ENCODE measurements around the gene UPK3BL2.
"Not testable (repeated sequence)": the region's sequence is repeated elsewhere in the genome, so short reads cannot be mapped to it uniquely, and the experiment has no call there.

The UPK3BL2 gene

DNA sequence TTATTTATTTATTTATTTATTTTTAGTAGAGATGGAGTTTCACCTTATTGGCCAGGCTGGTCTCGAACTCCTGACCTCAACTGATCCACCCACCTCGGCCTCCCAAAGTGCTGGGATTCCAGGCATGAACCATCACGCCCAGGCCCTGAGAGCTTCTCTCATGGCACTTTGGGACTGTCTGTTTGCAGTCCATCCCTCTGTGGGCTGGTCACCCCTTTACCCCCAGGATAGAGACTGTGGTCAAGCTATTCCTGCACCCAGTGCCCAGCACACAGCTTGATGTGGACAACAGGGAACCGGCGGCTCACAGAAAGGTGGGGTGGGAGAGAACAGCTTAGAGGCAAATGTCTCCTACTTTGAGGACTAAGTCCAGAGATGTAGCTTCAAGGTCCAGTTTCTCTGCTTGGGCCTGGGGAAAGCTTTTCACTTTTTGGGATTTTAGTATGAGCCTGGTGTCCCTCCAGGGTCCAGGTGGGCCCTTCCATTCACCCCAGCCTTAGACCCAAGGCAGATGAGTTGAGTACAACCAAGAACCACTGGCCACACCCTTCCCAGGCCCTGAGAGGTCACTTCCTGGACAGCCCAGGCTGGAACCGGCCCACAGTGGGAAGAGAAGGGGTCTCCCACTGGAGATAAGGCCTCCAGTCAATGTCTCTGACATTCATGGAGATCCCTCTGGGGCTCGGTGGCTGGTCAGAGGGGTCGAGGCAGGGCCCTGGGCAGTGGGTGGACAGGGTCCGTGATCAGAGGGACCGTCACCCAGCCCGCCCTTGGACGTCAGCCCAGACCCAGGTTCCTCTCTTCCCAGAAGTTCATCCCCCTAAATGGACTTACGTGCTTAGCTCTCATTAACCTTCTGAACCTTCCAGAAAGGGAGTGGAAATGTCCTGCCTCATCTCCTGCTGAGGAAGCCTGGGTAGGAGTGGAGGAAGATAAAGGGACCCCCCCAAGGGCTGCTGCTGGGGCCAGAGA is 15.4 kb downstream of the UPK3BL2 start:
- not testable (repeated sequence) for DNase-seq

DNA sequence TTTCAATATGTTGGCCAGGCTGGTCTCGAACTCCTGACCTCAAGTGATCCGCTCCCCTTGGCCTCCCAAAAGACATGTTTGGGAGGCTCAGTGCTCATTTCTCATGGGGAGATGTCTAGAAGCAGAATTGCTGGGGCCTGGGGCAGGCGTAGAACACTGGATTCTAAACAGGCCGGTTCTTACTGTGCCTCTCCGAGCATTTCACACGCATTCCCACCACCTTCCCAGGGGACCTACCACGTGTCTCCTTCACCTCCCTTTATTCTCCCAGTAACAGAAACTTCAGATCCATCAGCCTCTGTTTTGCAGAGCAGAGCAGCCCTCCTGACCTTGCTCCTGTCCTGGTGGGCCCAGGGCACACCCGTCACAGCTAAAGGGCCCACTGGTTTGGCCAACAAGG is 16.3 kb downstream of the UPK3BL2 start:
- DNase-seq: not testable (repeated sequence)

- DNase-seq: not testable (repeated sequence)
Observed at GRCh38 chr7:102524803-102525202, 18.7 kb downstream of the UPK3BL2 start.

GRCh38 chr7:102520797-102521196 is 22.7 kb downstream of the UPK3BL2 start:
- not testable (repeated sequence) for DNase-seq

- peak; percentile 15 for DNase-seq
Observed at GRCh38 chr7:102517550-102518147, 25.8 kb downstream of the UPK3BL2 start, which contains the start of gene RASA4B. Gene RASA4B (minus strand): TSS chr7:102517777. CDS start chr7:102517710, 67 bp downstream.

DNA sequence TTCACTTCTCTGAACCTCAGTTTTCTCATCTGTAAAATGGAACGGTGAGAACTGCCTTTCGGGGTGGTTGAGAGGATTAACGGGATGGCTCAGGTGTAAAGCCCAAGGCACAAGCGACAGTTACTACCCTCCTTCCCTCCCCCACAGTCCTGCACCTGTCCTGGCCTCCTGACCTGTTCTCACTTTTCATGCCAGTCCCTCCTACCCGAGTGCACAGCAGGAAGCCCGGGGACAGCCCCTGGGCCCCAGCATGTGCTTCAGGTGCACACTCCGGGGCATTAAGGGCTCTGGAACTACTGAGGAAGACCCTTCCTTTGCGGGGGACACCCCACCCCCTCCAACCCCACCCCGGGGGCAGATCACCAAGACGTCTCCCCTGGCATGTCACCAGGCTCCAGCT is 26.5 kb downstream of the UPK3BL2 start:
- not testable (repeated sequence) for DNase-seq

DNA sequence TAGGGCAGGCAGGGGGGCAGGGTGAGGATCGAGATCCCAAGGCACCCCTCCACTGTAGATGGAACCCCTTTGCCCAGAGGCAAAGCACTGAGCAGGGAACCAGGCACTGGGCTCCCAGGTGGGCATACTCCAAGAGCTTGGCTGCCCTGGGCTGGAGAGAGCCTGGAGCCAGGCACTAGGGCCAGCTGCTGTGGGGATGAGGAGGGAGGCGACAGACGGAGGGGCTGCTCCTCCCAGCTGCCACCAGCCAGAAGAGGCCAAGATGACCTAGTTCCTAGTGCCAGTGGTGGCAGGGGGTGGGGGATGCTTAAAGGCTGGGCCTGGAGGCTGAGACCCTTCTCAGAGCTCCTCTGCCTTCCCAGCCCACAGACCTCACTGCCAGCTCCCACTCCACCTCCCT is 27.6 kb downstream of the UPK3BL2 start:
- not testable (repeated sequence) for DNase-seq

GRCh38 chr7:102514881-102515721 is 28.4 kb downstream of the UPK3BL2 start:
- DNase-seq: not testable (repeated sequence)

DNA sequence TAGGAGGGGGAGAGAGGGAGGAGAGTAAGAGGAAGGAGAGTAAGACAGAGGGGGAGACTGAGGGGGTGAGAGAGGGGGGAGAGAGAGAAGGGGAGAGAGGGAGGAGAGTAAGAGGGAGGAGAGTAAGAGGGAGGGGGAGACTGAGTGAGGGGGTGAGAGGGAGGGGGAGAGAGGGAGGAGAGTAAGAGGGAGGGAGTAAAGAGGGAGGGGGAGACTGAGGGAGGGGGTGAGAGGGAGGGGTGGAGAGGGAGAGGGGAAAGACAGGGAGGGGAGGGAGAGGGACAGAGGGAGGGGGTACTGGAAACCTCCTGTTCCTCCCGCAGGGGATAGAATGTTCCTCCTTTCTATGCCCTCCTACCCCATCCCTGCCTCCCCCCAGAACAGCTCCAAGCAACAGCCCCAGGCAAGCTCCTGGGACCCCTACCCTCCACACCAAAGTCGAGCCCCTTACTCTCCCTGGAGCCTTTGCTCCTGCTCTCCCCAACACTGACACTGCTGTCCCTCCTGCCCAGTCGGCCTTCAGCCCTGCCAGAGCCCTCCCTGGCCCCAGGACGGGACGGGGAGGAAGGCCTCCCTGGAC is 30.8 kb downstream of the UPK3BL2 start:
- not testable (repeated sequence) for DNase-seq

- DNase-seq: not testable (repeated sequence)
Observed at GRCh38 chr7:102511860-102512522, 31.5 kb downstream of the UPK3BL2 start.

DNA sequence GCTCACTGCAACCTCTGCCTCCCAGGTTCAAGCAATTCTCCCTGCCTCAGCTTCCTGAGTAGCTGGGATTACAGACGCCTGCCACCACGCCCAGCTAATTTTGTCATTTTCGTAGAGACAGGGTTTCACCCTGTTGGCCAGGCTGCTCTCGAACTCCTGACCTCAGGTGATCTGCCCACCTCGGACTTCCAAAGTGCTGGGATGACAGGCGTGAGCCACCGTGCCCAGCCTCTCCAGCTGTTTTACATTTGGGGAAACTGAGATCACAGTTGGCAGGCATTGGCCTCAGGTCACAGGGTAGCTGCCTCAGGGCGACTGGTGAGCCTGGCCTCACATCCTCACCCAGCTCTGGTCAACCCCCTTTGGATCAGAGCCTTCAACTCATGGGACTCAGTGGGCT is 32.9 kb downstream of the UPK3BL2 start:
- DNase-seq: not testable (repeated sequence)

DNA sequence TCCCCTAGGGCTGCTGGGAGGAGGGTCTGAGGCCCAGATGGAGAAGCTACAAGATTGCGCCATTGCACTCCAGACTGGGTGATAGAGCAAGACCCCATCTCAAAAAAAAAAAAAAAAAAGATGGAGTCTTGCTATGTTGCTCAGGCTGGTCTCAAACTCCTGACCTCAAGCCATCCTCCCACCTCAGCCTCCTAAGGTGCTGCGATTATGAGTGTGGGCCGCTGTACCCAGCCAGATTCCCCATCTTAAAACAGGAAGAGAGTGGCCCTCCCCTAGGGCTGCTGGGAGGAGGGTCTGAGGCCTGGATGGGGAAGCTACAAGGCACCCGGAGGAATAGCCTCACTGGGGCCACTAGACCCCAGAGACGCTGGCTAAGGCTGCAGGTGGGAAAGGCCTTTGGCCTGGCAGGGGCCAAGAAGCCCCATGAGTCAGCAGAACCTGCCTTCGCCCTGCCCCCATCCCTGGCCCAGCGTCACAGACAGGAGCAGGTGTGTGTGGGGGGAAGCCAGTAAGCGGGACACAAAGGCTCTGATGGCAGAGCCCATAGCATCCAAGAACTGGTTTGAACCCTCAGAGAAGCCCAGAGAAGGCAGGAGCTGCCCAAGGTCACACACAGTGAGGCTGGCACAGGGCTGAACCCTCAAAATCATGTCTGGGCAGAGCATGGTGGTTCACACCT is 35.9 kb downstream of the UPK3BL2 start:
- DNase-seq: not testable (repeated sequence)

GRCh38 chr7:102505298-102506185 is 38.0 kb downstream of the UPK3BL2 start:
- DNase-seq: not testable (repeated sequence)

- not testable (repeated sequence) for DNase-seq
Observed at GRCh38 chr7:102503141-102503540, 40.4 kb downstream of the UPK3BL2 start.

DNA sequence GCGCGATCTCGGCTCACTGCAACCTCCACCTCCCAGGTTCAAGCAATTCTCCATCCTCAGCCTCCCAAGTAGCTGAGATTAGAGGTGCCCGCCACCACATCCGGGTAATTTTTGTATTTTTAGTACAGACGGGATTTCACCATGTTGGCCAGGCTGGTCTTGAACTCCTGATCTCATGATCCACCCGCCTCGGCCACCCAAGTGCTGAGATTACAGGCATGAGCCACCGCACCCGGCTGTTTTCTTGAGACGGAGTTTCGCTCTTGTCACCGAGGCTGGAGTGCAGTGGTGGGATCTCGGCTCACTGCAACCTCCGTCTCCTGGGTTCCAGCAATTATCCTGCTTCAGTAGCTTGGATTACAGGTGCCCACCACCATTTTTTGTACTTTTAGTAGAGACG is 45.2 kb downstream of the UPK3BL2 start:
- DNase-seq: not testable (repeated sequence)

GRCh38 chr7:102497308-102497707 is 46.2 kb downstream of the UPK3BL2 start:
- DNase-seq: not testable (repeated sequence)

DNA sequence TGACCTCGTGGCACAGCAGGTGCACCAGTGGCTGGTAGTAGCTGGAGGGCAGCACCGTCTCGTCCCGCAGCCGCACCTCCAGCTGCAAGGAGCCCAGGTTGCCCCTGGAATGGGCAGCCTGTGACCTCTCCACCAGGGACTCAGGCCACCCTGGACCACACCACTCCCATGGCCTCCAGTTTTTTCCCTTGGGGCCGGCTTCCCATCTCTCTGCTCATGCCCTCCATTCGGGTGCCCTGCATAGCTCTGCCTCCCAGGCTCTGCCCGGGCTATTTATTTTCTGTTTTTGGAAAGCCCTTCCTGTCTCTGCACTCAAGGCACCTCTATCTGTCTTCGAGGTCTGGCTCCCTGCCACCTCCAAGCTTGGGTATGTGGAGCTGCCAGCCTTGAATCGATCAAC is 46.6 kb downstream of the UPK3BL2 start:
- DNase-seq: not testable (repeated sequence)

GRCh38 chr7:102494473-102495149 is 48.9 kb downstream of the UPK3BL2 start:
- DNase-seq: not testable (repeated sequence)

GRCh38 chr7:102494026-102494425 is 49.5 kb downstream of the UPK3BL2 start:
- not testable (repeated sequence) for DNase-seq

Measured in T-helper 9 cell (primary cell).